ENCODE data around the gene SMOC2.

DNA sequence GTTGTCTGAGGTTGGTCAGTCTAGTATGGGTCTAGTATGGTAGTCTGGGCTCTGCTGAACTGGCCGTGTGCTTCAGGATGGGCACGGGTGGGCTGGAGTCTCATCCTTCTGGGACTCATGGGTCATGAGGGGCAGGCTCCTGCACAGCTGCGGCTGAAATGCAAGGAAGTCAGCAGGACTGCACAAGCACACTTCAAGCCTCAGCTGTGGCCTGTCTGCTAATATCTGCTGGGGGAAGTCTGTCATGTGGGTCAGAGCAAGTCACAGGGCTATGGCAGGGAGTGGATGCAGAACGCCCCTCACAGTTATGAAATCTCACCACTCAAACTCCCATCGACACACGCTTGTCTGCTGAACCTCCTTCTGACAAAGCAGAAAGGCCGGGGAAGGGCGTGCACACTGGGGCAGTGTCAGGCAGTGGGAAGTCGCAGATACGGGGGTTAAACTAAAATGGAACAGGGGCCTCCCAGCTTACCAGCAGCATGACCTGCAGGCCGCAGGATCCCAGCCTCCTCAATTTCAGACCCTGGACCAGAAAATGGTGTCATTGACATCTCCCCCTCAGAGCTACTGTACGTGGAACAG, 229.5 kb downstream of the SMOC2 start:
- TF ChIP-seq, protein P1, sequence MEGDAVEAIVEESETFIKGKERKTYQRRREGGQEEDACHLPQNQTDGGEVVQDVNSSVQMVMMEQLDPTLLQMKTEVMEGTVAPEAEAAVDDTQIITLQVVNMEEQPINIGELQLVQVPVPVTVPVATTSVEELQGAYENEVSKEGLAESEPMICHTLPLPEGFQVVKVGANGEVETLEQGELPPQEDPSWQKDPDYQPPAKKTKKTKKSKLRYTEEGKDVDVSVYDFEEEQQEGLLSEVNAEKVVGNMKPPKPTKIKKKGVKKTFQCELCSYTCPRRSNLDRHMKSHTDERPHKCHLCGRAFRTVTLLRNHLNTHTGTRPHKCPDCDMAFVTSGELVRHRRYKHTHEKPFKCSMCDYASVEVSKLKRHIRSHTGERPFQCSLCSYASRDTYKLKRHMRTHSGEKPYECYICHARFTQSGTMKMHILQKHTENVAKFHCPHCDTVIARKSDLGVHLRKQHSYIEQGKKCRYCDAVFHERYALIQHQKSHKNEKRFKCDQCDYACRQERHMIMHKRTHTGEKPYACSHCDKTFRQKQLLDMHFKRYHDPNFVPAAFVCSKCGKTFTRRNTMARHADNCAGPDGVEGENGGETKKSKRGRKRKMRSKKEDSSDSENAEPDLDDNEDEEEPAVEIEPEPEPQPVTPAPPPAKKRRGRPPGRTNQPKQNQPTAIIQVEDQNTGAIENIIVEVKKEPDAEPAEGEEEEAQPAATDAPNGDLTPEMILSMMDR (IDR thresholded peaks at IDR 0.05) = no peak
- TF ChIP-seq POLR2A (IDR thresholded peaks at IDR 0.05) = no peak

Data from tibial nerve (tissue), 3 donors.